Hippocampal formation (tissue), 2 donors: ENCODE measurements around the gene MEX3A.
"Not testable (repeated sequence)": the region's sequence is repeated elsewhere in the genome, so short reads cannot be mapped to it uniquely, and the experiment has no call there.

Source experiments
- DNase-seq, 2 donors: peaks; one replicate each; lab custom pipeline; 2025; lab: John Stamatoyannopoulos, UW

MEX3A gene, protein sequence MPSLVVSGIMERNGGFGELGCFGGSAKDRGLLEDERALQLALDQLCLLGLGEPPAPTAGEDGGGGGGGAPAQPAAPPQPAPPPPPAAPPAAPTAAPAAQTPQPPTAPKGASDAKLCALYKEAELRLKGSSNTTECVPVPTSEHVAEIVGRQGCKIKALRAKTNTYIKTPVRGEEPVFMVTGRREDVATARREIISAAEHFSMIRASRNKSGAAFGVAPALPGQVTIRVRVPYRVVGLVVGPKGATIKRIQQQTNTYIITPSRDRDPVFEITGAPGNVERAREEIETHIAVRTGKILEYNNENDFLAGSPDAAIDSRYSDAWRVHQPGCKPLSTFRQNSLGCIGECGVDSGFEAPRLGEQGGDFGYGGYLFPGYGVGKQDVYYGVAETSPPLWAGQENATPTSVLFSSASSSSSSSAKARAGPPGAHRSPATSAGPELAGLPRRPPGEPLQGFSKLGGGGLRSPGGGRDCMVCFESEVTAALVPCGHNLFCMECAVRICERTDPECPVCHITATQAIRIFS

GRCh38 chr1:156082309-156083091 is at the start of gene MEX3A:
Gene MEX3A (minus strand): TSS chr1:156082465. CDS start chr1:156081998, 467 bp downstream.
- peak; percentile 57 to 75 for DNase-seq

DNA sequence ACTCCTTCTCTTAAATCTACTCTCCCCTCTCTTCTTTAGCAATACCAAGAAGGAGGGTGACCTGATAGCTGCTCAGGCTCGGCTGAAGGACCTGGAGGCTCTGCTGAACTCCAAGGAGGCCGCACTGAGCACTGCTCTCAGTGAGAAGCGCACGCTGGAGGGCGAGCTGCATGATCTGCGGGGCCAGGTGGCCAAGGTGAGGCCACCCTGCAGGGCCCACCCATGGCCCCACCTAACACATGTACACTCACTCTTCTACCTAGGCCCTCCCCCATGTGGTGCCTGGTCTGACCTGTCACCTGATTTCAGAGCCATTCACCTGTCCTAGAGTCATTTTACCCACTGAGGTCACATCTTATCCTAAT is 48.3 kb upstream of the MEX3A start:
- no peak for DNase-seq

- DNase-seq = peak; percentile 45 to 59
Measured at GRCh38 chr1:156129687-156130577, 47.7 kb upstream of the MEX3A start.

DNA sequence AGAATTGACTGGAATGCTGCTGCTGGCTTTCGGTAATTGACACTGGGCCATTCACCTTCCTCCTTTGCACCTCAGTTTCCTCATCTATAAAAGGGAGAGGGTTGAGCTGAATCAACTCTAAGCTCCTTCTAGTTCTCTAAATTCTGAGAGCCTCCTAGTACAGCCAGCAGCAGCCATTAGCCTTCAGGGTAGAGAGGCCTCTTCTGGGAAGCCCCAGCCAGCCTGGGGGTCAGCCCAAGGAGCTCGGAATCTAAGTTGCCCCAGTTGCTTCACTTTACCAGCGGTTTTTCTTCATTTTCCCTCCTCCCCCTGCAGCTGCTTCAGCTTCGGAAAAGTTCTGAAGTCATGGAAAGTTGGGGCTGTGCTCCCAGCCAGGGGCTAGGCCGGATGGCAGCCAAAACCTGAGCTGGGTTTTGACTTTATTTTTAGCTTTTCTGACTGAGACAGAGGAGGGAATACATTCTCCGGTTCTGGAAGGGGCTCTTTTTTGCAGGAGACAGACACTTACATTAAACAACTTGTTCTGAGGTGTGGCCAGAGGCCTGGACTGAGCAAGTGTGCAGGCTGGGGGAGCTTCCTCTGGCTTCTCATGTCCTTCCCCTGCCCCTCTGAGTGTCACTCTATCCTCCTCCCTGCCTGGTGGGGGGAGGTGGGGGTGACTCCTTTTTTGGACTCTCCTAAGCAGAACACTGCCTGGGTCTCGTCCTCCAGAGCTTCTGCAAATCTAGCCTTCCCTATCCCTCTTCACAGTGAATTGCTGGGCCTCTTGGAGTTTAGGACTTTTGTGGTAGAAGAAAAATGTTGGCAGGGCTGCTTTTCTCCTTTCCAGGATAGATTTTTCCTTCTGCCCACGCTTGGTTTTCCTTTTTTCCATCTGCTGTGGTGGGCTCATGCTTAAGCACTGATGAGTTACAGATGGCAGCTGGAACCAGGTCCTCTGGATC is 46.7 kb upstream of the MEX3A start:
- no peak for DNase-seq

DNA sequence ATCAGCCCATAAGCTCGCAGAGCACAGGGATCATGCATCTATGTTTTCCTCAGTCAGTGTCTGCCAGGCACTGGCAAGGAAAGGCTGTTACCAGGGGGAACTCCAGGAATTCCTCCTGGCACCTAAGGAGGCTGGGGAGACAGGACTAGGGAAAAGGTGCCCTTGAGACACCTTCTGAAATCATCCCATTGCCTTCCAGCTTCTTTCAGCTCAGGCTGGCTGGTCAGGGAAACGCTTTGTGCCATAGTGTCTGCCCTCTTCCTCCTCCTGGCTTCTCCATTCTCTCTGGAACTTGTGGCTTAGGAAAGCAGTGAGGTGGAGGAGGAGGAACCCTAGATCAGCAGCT is 46.0 kb upstream of the MEX3A start:
- DNase-seq = no peak

DNA sequence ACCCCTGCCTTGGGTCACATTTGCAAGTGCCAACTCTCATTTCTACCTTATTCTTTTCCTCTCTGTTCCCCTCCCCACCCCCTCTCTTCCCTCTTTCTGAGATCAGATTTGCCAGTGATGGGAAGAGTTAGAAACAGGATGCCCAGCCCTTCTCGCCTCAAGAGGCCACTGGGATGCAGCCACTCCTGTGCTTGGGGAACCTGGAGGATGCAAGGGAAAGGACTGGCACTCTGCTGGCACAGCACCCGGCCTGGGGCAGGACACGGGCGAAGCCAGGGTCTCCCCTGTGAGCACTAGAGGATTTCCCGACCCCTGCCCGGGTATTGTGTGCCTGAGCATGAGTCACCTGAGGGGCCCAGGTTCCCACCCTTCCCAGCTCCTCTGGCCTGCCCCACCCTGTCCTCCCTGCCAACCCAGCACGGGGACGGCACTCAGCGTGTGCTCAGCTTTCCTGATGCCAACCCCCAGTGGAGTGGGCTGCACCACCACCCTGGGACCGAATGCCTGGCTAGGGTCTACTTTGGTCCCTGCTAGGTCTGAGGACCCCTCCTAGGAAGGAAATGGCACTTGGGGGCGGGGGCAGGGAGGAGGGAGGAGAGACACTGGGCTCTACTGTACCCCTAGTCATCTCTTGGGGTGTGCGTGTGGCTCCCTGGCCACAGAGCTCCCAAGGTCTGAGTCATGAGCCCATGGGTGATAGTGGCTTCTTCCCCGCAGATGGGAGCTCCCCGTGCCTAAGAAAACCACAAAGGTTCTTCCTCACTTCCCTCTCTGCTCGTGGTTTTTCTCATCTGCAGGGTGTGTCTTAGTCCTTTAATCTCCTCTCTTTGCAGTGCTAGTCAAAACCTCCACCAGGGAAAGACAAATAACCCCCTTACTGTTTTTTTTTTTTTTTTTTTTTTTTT is 44.6 kb upstream of the MEX3A start:
- DNase-seq = no peak

GRCh38 chr1:156126043-156126629 is 43.9 kb upstream of the MEX3A start:
- DNase-seq = no peak

DNA sequence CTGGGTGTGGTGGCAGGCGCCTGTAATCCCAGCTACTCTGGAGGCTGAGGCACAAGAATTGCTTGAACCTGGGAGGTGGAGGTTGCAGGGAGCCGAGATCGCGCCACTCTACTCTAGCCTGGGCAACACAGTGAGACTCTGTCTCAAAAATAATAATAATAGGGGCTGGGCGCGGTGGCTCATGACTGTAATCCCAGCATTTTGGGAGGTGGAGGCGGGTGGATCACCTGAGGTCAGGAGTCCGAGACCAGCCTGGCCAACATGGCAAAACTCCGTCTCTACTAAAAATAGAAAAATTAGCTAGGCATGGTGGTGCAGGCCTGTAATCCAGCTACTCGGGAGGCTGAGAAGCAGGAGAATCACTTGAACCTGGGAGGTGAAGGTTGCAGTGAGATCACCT is 43.3 kb upstream of the MEX3A start:
- DNase-seq = not testable (repeated sequence)

DNA sequence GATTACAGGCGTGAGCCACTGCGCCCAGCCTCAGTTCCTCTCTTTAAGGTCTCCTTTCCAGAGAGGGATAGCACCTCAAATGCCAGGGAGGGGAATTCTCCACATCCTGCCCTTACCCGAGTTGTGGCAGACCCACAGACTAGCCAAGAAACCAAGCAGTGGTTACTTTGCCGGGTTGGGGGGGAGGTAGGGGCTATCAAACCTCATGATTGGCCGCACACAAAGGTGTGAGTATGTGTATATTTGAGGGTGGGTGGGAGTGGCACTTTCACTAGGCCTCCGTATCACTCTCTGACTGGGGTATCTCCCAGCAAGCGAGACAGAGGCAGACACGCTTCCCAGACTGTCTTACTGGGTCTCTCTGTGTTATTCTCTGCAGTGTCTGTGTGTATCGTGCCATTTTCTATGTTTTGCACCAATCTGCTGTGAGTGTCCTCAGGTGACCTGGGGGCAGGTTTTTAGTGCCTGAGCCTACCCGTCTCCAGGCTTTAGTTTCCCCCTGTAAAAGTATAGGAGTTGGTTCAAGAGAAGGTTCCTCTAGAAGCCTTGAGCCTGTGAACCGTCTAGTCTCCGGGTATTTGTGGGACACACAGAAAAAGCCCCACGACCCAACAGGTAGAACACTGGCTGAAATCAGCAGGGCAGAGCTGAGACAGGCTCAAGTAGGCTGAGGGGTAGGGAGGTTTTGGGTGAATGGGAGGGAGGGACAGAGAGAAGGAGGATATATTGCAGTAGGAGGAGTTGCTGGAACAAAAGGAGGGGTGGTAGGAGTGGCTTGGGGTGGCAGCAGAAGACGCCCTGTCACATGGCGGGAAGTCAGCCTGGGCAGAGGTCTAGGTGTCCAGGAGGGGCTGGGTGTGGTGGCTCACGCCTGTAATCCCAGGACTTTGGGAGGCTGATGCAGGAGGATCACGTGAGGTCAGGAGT is 42.6 kb upstream of the MEX3A start:
- no peak for DNase-seq

DNA sequence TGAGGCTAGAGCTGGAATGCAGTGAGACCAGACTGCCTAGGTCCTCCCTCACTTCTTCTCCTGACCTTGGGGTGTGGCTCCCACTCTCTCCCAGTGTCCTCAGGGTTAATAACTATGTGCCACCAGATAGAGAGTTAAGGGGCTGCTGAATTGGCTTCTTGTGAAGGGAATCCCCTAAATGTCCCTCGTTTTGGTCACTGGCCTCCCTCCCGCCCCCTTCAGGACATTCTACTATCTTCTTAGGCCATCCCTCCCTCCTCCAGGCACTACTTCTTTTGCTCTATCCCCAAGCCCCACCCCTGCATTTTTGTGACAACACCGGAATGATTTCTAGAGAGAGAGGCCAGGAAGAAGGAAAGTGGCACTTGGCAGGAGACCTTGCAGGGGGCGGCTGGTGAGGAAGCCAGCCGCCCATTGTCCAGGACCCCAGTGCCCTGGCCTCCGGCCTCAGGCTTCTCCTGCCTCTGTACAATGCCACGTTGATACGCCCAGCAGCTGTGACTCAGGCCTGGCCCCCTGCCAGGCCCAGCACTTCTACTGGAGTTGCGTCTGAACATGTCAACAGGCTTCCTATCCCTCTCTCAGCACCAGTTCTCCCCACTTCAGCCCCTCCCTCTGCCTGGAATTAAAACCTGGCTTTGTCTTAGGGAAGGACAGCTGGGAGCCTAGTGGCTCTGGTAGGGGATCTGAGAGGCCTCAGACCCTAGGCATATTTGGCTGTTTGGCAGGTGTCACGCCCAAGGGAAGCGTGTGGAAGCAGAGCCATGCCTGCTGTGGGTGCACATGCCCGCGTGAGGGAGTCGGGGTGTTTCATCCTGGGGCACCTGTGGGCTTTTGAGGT is 41.3 kb upstream of the MEX3A start:
- DNase-seq = peak; percentile 87 to 92

GRCh38 chr1:156122519-156123355 is 40.5 kb upstream of the MEX3A start:
- peak; percentile 42 to 70 for DNase-seq

DNA sequence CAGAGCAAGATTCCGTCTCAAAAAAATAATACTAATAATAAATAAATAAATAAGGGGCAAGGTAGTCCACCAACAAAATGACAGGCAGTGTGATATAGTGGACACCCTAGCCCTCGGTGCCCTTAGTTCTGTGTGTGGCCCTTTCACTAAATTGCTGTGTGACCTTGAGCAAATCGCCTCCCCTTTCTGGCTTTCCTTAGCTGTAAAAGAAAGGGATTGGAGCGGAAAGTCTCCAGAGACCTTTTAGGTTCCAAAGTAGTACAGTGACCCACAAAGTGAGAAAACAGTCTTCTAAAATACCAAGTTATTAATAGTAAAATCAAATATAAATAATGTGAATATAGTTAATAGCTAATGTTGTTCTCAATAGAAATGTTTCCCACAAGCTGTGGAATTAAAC is 39.8 kb upstream of the MEX3A start:
- DNase-seq = no peak

- DNase-seq = no peak
Measured at GRCh38 chr1:156121457-156121856, 39.2 kb upstream of the MEX3A start.

DNA sequence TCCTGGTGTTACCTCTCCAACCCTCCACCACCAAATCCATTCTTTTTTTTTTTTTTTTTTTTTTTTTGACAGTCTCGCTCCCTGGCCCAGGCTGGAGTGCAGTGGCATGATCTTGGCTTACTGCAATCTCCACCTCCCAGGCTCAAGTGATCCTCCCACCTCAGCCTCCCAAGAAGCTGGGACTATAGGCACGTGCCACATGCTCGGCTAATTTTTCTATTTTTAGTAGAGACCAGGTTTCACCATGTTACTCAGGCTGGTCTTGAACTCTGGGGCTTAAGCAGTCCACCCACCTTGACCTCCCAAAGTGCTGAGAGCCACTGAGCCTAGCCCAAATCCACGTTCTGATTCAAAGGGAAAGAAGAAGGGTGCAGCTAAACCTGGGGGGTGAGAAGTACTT is 38.7 kb upstream of the MEX3A start:
- not testable (repeated sequence) for DNase-seq

- DNase-seq = no peak
Measured at GRCh38 chr1:156120318-156120717, 38.1 kb upstream of the MEX3A start.

GRCh38 chr1:156119503-156120209 is 37.4 kb upstream of the MEX3A start:
- DNase-seq = peak in 1 of 2 donors; percentile 17
